ENCODE results near the gene GALNT18.
"Not testable (repeated sequence)": the region's sequence is repeated elsewhere in the genome, so short reads cannot be mapped to it uniquely, and the experiment has no call there.

The GALNT18 gene

GRCh38 chr11:11454671-11455223 lies 167.1 kb downstream of the GALNT18 start:
- TF ChIP-seq ZFX (IDR thresholded peaks at IDR 0.05) = no peak
- TF ChIP-seq, protein P1, sequence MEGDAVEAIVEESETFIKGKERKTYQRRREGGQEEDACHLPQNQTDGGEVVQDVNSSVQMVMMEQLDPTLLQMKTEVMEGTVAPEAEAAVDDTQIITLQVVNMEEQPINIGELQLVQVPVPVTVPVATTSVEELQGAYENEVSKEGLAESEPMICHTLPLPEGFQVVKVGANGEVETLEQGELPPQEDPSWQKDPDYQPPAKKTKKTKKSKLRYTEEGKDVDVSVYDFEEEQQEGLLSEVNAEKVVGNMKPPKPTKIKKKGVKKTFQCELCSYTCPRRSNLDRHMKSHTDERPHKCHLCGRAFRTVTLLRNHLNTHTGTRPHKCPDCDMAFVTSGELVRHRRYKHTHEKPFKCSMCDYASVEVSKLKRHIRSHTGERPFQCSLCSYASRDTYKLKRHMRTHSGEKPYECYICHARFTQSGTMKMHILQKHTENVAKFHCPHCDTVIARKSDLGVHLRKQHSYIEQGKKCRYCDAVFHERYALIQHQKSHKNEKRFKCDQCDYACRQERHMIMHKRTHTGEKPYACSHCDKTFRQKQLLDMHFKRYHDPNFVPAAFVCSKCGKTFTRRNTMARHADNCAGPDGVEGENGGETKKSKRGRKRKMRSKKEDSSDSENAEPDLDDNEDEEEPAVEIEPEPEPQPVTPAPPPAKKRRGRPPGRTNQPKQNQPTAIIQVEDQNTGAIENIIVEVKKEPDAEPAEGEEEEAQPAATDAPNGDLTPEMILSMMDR (conservative IDR thresholded peaks at IDR 0.05) = no peak

DNA sequence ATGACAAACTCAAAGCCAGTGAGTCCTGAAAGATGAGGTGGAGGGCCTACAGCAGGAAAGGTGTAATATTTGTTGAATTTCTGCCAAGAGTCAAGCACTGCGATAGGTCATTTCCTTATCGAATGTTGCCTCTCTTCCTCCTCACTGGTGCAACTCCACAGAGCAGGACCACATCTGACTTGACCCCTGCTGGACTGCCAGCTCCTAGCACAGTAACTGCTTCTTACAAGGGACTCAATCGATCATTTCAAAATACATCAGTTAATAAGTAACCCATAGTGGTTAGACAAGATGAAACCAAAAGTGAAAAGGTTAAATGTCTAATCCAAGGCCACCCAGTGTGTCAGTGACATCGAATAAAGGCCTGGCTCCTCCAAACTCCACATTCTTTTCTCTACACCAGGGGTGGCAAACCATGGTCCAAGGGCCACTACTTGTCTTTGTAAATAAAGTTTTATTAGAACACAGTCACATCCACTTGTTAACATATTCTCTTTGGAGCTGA lies 170.3 kb downstream of the GALNT18 start:
- TF ChIP-seq, protein P1 (conservative IDR thresholded peaks at IDR 0.05) = no peak
- TF ChIP-seq ZFX (IDR thresholded peaks at IDR 0.05) = no peak
- H3K27ac ChIP-seq = no peak overlapping the region

More at GRCh38 chr11:11454671-11455223, 167.1 kb downstream of the GALNT18 start:
- no peak overlapping the region for H3K27ac ChIP-seq

- TF ChIP-seq, protein P1 (conservative IDR thresholded peaks at IDR 0.05) = no peak
- TF ChIP-seq ZFX (IDR thresholded peaks at IDR 0.05) = no peak
- H3K27ac ChIP-seq = no peak overlapping the region
Observed at GRCh38 chr11:11450744-11451362, 171.0 kb downstream of the GALNT18 start.

GRCh38 chr11:11449327-11449726 lies 172.5 kb downstream of the GALNT18 start:
- H3K27ac ChIP-seq = no peak overlapping the region
- TF ChIP-seq, protein P1 (conservative IDR thresholded peaks at IDR 0.05) = no peak
- no peak for TF ChIP-seq ZFX (IDR thresholded peaks at IDR 0.05)

- no peak for TF ChIP-seq ZFX (IDR thresholded peaks at IDR 0.05)
- TF ChIP-seq, protein P1 (conservative IDR thresholded peaks at IDR 0.05) = no peak
- no peak overlapping the region for H3K27ac ChIP-seq
Observed at GRCh38 chr11:11448626-11449025, 173.2 kb downstream of the GALNT18 start.

- H3K27ac ChIP-seq = not testable (repeated sequence)
Observed at GRCh38 chr11:11447601-11448000, 174.2 kb downstream of the GALNT18 start.

DNA sequence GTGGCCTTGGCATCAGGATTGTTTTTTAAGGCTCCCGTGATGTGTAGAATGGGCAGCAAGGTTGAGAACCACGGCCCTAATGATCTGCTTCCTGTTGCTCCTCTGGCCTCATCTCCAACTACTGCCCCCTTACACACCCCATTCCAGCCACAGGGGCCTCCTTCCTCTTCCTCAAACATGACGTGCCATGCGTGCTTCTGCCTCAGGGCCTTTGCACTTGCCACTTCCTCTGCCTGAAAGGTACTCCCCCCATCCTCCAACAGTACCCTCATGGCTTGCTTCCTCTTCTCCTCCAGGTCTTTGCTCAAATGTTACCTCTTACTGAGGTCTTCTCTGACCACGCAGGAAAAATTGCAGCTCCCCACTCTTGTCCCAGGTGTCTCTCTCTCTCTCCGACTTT lies 174.8 kb downstream of the GALNT18 start:
- no peak overlapping the region for H3K27ac ChIP-seq
- TF ChIP-seq, protein P1 (conservative IDR thresholded peaks at IDR 0.05) = no peak
- TF ChIP-seq ZFX (IDR thresholded peaks at IDR 0.05) = no peak

- no peak overlapping the region for H3K27ac ChIP-seq
- TF ChIP-seq ZFX (IDR thresholded peaks at IDR 0.05) = no peak
- TF ChIP-seq, protein P1 (conservative IDR thresholded peaks at IDR 0.05) = no peak
Observed at GRCh38 chr11:11446564-11446963, 175.2 kb downstream of the GALNT18 start.
